ENCODE data around the gene ACADL. TPM values are rescaled to one million over a fixed set of nuclear protein-coding genes. Genes with fewer than 3 reads are reported as not detected.

The ACADL gene
- total and polyA plus RNA-seq, 2 of the 13 experiments (the other 11 are each of a cell fraction or from before 2014, with no cell fraction given) = not detected

DNA sequence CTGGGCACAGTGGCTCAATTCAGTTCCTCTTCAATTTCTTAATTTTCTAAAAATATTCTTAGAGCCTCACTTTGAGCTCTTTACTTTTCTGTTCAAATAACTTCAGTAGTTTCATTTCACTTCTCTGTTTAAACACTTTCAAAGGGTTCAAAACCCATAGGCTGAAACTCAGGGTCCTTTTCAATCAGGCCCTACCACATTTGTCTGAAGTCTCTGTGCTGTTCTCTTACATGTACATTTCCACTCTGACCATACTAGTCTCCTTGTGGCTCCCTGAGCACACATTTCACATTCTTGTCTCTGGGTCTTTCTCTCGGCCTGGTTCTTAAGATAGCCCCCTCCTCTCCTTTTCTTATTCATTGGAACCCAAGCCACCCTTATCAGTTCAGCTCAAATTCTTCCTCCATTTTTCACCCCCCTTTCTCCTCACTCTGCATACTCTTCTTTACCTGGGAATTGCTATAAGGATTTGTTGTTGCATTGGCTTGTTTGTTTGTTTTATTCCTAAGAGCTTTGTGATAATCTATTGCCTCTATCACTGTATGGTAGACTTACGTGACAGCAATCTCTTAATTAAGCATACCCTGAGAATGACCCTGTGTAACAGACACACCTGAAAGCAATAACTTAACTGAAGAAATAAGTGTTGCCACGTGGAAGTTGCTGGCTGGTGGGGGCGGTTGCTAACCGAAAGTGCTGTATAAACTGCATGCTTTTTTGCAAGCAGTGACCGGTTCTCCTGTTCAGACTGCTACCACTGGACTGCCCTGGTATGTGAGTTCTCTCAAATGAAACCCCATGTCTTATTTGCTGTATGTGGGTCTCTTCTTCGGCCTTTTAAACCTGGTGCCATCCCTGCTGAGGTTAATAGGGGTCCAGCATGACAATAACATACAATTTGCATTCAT is 27.7 kb upstream of the ACADL start (continued):
- TF ChIP-seq, protein P1, sequence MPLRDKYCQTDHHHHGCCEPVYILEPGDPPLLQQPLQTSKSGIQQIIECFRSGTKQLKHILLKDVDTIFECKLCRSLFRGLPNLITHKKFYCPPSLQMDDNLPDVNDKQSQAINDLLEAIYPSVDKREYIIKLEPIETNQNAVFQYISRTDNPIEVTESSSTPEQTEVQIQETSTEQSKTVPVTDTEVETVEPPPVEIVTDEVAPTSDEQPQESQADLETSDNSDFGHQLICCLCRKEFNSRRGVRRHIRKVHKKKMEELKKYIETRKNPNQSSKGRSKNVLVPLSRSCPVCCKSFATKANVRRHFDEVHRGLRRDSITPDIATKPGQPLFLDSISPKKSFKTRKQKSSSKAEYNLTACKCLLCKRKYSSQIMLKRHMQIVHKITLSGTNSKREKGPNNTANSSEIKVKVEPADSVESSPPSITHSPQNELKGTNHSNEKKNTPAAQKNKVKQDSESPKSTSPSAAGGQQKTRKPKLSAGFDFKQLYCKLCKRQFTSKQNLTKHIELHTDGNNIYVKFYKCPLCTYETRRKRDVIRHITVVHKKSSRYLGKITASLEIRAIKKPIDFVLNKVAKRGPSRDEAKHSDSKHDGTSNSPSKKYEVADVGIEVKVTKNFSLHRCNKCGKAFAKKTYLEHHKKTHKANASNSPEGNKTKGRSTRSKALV (CRISPR knock-in tag; IDR thresholded peaks at IDR 0.05) = no peak
- TF ChIP-seq PAX8 (CRISPR knock-in tag; IDR thresholded peaks at IDR 0.05; ENCODE audit: borderline replicate concordance) (no peak), ZNF350 (CRISPR knock-in tag; IDR thresholded peaks at IDR 0.05; ENCODE audit: borderline replicate concordance, low read depth) (no peak), CHD2 (IDR thresholded peaks at IDR 0.05; ENCODE audit: low read depth, low read length) (no peak), BCL6 (CRISPR knock-in tag; IDR thresholded peaks at IDR 0.05) (no peak), ZNF713 (CRISPR knock-in tag; IDR thresholded peaks at IDR 0.05) (no peak), ZNF839 (CRISPR knock-in tag; IDR thresholded peaks at IDR 0.05; ENCODE audit: borderline replicate concordance) (no peak)
- TF ChIP-seq, protein P2, sequence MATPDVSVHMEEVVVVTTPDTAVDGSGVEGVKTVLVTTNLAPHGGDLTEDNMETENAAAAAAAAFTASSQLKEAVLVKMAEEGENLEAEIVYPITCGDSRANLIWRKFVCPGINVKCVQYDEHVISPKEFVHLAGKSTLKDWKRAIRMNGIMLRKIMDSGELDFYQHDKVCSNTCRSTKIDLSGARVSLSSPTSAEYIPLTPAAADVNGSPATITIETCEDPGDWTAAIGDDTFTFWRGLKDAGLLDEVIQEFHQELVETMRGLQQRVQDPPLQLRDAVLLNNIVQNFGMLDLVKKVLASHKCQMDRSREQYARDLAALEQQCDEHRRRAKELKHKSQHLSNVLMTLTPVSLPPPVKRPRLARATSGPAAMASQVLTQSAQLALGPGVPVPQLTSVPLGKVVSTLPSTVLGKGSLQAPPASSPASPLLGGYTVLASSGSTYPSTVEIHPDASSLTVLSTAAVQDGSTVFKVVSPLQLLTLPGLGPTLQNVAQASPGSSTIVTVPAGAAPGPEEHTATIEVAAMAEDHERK (CRISPR knock-in tag; IDR thresholded peaks at IDR 0.05; ENCODE audit: low read depth) = no peak

DNA sequence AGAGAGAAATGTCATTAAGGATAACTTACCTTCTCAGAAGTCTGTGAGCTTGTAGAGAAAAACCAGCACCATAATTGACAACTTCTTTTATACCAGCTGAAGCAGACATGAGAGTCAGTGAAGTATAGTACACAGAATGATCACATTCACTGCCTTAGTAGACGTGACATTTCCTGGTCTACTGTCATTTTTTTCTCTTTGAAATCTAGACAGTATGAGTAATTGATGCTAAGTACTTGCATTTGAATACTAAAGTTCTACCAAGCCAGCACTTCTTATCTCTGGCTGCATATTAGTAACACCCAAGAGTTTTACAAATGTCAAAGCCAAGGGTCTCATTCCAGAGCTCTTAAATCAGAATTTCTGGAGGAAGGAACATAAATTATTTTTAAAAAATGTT is 25.4 kb upstream of the ACADL start:
- no peaks in the 10 kb centered on the region for H3K27me3 ChIP-seq (ENCODE audit: control insufficient read depth in 1 of 2, insufficient read depth in 2 of 2, low read length in 2 of 2)
- no peaks in the 10 kb centered on the region for H4K20me1 ChIP-seq (ENCODE audit: insufficient read depth, low read length)
- no peak for ATAC-seq
- no peaks in the 10 kb centered on the region for H3K4me1 ChIP-seq (ENCODE audit: insufficient read depth, low read length)
- BruUV-seq (replicated peaks) = no TSS peak
- POLR2A ChIA-PET = no interaction called here
- intact Hi-C loops (cut with micrococcal nuclease; ENCODE audit: unreplicated experiment) = no loop called here
- in situ Hi-C loops (cut with HindIII; ENCODE audit: extremely low pct_ligation_motif_present, low pct_unique_long_range_greater_than_20kb) = no loop called here
- no peak for FAIRE-seq
- CTCF ChIA-PET (ENCODE audit: low intra/inter-chr PET ratio, low total read pairs) = no interaction called here
- H3K79me2 ChIP-seq (ENCODE audit: insufficient read depth, low read length) = no peaks in the 10 kb centered on the region
- no peak for TF ChIP-seq HOXD1 (CRISPR knock-in tag; IDR thresholded peaks at IDR 0.05)
- TF ChIP-seq, protein P3, sequence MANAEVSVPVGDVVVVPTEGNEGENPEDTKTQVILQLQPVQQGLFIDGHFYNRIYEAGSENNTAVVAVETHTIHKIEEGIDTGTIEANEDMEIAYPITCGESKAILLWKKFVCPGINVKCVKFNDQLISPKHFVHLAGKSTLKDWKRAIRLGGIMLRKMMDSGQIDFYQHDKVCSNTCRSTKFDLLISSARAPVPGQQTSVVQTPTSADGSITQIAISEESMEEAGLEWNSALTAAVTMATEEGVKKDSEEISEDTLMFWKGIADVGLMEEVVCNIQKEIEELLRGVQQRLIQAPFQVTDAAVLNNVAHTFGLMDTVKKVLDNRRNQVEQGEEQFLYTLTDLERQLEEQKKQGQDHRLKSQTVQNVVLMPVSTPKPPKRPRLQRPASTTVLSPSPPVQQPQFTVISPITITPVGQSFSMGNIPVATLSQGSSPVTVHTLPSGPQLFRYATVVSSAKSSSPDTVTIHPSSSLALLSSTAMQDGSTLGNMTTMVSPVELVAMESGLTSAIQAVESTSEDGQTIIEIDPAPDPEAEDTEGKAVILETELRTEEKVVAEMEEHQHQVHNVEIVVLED (CRISPR knock-in tag; IDR thresholded peaks at IDR 0.05; ENCODE audit: borderline replicate concordance) = no peak
- H3K9me3 ChIP-seq (ENCODE audit: low read length) = no peaks in the 10 kb centered on the region
- no peaks in the 10 kb centered on the region for H3K36me3 ChIP-seq (replicated peaks in 1 of 2; ENCODE audit: control insufficient read depth in 1 of 2, insufficient read depth in 2 of 2, low read length in 2 of 2)
- 4% methylated on average over 1 of the region's 1 CpG for WGBS (ENCODE audit: low lambda C conversion rate)
- no peak overlapping the region for H3K27ac ChIP-seq (ENCODE audit: extremely low read length, insufficient read depth, low read length)
- no peak overlapping the region for H2AFZ ChIP-seq (ENCODE audit: low read length)
- no peak overlapping the region for H3K9ac ChIP-seq (ENCODE audit: insufficient read depth, low read depth, low read length)
- H3K4me3 ChIP-seq (replicated peaks in 1 of 3; ENCODE audit: insufficient read depth in 1 of 3, low read depth in 2 of 3, low read length in 3 of 3) = no peak overlapping the region
- no peak overlapping the region for H3K4me2 ChIP-seq (ENCODE audit: low read depth, low read length)
- DNase-seq (ENCODE audit: low spot score) = no peak

Data from HepG2 (cell line).